Prostate gland (tissue), 2 donors: ENCODE measurements around the gene SPG11. TPM values are rescaled to one million over a fixed set of nuclear protein-coding genes. Genes with fewer than 3 reads are reported as not detected.

Experiments used
- DNase-seq: peaks from one replicate; pipeline ENCODE4 v3.0.0-alpha.2; 2019; ENCODE audit warnings: low spot score
- H3K27ac ChIP-seq, 2 donors: fragments of 200-600 bp; sonication (generic); 2 replicates each; pipeline ENCODE4 v1.5.1; 2017 to 2019
- H3K27me3 ChIP-seq: fragments of 200-600 bp; sonication (generic); replicated peaks from 2 replicates; pipeline ENCODE4 v1.5.1; 2019; ENCODE audit not compliant: insufficient read depth
- H3K36me3 ChIP-seq, 2 donors: fragments of 200-600 bp; sonication (generic); 1 replicate in 1 of 2; 2 replicates in 1 of 2; pipeline versions ENCODE4 v1.5.1 to v1.8.1; 2017 to 2019
- H3K4me1 ChIP-seq: fragments of 200-600 bp; sonication (generic); replicated peaks from 2 replicates; pipeline ENCODE4 v1.5.1; 2019
- H3K4me3 ChIP-seq, 2 donors: fragments of 200-600 bp; sonication (generic); 2 replicates each; pipeline ENCODE4 v1.5.1; 2017 to 2019
- H3K9me3 ChIP-seq: fragments of 200-600 bp; sonication (generic); 2 replicates; pipeline ENCODE4 v1.5.1; 2017
- POLR2A ChIP-seq: fragments of 450-650 bp; IDR thresholded peaks from one replicate; pipeline ENCODE4 v1.6.1; 2016; ENCODE audit warnings: antibody characterized with exemption, mild to moderate bottlenecking
- POLR2AphosphoS5 ChIP-seq: sonication (generic); formaldehyde crosslinking; IDR thresholded peaks from one replicate; pipeline ENCODE4 v1.6.1; 2017; ENCODE audit warnings: antibody characterized with exemption
- WGBS: methylation state at CpG from one replicate; pipeline ENCODE4 v1.1.5; 2018; 5-methylcytosine and 5-hydroxymethylcytosine counted together
- intact Hi-C: fragments of 100-400 bp; cut with DNase I; formaldehyde crosslinking; loops from one replicate; pipeline ENCODE4 v1.14.2; 2022
- total RNA-seq, 2 donors: library from RNA; depleted of rRNA; stranded (reverse); fragments of >200 nt; gene quantifications; one replicate each; pipeline ENCODE4 v1.1.0, GENCODE V29; 2016
- TF ChIP-seq, protein P1 (sequence below), 4 experiments: fragments of 200-600 bp in 2 of 4; fragments of 450-650 bp in 2 of 4; sonication (generic) in 2 of 4; IDR thresholded peaks; 1 replicate in 3 of 4; 2 replicates in 1 of 4; pipeline ENCODE4 v1.5.1; 2016 to 2019; ENCODE audit warnings: antibody characterized with exemption in 4 of 4, mild to moderate bottlenecking in 2 of 4, moderate library complexity in 2 of 4

Gene SPG11
- total RNA-seq, 2 donors from 2014 or later = 86.2 to 93.7 TPM

DNA sequence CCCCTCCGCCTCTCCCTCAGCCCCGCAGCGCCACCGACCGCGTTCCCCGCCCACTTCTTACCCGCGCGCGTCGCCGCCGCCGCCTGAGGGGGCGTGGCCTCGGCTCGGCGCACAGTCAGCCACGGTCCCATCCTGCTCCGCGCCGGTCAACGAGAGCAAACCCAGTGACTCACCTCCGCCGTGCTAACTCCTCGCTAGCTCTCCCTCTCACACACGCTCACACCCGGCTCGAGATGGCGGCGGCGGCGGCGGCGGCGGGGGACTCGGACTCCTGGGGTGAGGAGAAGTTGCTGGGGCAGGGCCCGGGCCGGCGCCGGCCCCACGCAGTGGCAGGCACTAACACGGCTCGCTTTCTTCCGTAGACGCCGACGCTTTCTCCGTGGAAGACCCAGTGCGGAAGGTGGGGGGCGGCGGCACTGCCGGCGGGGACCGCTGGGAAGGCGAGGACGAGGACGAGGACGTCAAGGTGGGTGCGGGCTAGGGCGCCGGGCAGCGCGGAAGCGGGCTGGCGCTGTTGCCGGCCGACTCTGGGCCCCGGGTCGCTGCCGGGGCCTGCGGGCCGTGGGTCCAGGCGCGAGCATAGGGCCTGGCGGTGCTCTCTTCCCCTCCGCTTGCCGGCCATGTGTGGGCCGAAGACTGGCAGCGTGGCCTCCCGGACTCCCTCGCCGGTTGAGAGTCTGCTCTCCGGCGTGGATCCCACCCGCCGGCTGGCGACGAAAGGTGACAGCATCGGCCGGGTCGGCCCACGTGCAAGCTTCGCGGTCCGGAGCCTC is 126.3 kb downstream of the SPG11 start, which contains the start of gene EIF3J:
Gene EIF3J (plus strand): TSS at position 186 of the 773 bp plus-strand sequence. CDS start 48 bp downstream, at position 234.
- Histone ChIP-seq H3K36me3 (no peaks in the 10 kb centered on the region), H3K4me1 (peaks cover 1% of the 10 kb centered on the region), H3K27me3 (no peaks in the 10 kb centered on the region), H3K27ac (peak within 1 kb of the TSS; percentile 94), H3K4me3 (peak within 1 kb of the TSS; percentile 75 to 95), H3K9me3 (no peaks in the 10 kb centered on the region)
- DNase-seq = peak; percentile 96
- under 1% methylated on average over 56 of the region's 97 CpGs for WGBS
- intact Hi-C loops = loop anchor here (2.0 to 5.0 kb wide), 2 partner anchors 175 to 250 kb away; partner anchors contain the start of genes B2M and PATL2
- TF ChIP-seq POLR2AphosphoS5 (peak; percentile 88), POLR2A (peak; percentile 70)
- TF ChIP-seq, protein P1, sequence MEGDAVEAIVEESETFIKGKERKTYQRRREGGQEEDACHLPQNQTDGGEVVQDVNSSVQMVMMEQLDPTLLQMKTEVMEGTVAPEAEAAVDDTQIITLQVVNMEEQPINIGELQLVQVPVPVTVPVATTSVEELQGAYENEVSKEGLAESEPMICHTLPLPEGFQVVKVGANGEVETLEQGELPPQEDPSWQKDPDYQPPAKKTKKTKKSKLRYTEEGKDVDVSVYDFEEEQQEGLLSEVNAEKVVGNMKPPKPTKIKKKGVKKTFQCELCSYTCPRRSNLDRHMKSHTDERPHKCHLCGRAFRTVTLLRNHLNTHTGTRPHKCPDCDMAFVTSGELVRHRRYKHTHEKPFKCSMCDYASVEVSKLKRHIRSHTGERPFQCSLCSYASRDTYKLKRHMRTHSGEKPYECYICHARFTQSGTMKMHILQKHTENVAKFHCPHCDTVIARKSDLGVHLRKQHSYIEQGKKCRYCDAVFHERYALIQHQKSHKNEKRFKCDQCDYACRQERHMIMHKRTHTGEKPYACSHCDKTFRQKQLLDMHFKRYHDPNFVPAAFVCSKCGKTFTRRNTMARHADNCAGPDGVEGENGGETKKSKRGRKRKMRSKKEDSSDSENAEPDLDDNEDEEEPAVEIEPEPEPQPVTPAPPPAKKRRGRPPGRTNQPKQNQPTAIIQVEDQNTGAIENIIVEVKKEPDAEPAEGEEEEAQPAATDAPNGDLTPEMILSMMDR (IDR thresholded peaks at IDR 0.05) = peak in 1 of 4 experiments; percentile 35

DNA sequence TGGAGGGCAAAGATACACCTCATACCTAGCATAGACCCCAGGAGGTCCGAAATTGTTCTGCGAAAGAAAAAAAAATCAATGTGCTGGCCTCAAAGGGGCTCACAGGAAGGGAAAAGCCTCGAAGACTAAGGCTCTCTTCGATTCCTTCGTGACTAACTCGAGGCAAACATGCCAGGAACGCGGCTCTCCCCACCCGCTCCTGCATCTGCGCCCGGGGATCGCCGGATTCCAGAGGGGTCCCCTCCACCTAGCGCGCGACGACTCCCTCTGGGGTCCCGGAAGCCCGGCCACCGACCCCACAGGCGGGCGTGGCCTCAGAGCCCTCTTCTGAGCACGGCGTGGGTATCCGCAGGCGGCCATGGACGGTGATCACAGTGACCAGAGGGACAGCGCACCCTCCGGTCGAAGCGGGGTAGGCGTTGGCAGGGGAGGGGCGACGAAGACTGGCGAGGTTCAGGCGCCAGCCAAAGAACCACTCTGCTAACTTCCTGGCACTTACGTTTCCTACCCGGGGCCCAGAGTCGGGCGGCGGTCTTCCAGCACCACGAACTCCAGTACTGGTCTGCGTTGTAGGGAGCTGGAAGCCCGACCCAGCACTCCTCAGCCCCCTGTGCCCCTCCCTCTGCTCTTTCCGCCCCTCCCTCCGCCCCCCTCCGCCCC is 127.0 kb downstream of the SPG11 start:
- Histone ChIP-seq H3K27me3 (no peaks in the 10 kb centered on the region), H3K36me3 (no peaks in the 10 kb centered on the region), H3K9me3 (no peaks in the 10 kb centered on the region), H3K4me1 (no peaks in the 10 kb centered on the region), H3K27ac (peak overlapping the region; percentile 94), H3K4me3 (peak overlapping the region; percentile 75 to 95)
- peak; percentile 86 for DNase-seq
- under 1% methylated on average over 42 of the region's 47 CpGs for WGBS
- intact Hi-C loops = loop anchor here (2.0 to 5.0 kb wide), 2 partner anchors 176 to 250 kb away; partner anchors contain the start of genes B2M and PATL2
- TF ChIP-seq POLR2AphosphoS5 = peak; percentile 57
- TF ChIP-seq, protein P1 (IDR thresholded peaks at IDR 0.05) = peak in 3 of 4 experiments; percentile 37 to 75 (median 56)
- peak; percentile 86 for TF ChIP-seq POLR2A

DNA sequence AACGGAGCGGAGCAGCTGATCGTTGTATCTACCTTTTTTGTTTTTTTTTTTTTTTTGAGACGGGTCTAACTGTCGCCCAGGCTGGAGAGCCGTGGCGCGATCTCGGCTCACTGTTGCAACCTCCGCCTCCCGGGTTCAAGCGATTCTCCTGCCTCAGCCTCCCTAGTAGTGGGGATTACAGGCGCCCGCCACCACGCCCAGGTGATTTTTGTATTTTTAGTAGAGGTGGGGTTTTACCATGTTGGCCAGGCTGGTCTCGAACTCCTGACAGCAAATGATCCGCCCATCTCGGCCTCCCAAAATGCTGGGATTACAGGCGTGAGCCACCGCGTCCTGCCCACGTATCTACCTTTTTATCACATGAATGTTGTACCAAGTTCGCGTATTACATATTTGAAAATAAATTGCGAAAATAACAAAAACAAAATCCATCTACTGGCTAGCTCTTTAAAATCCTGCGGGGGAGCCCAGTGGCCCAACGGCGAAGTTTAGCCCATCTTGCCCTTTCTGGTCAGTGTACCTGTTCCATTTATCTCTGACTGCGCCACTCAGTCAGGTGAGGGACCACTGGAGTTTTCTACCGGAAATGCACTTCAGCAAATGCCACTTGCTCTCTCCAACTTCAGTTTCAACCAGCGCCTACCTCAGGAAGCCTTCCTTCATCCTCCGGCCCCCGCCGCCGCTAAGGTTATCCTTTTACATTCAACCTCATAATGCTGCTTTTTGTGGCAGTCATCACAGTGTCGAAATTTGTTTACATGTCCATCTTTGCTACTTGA is 127.8 kb downstream of the SPG11 start:
- no peaks in the 10 kb centered on the region for H3K27me3 ChIP-seq
- intact Hi-C loops = loop anchor here (2.0 to 5.0 kb wide), 3 partner anchors 109 to 249 kb away; partner anchors contain the start of genes B2M, CTDSPL2 and PATL2

DNA sequence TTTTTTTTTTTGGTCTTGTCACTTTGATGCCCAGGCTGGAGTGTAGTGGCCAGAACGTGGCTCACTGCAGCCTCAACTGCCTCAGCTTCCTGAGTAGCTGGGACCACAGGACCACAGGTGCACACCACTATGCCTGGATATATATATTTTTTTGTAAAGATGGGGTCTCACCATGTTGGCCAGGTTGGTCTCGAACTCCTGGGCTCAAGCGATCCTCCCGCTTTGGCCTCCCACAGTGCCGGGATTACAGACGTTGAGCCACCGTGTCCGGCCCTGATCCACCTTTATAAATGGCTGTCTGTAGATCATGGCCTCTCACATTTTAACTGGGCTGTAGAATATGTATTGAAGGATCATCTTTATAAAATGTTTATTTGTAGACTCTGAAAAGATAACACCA is 128.4 kb downstream of the SPG11 start:
- TF ChIP-seq POLR2A (no peak), POLR2AphosphoS5 (no peak)
- TF ChIP-seq, protein P1 (IDR thresholded peaks at IDR 0.05) = no peak
- Histone ChIP-seq H3K4me3 (no peak overlapping the region), H3K9me3 (no peaks in the 10 kb centered on the region), H3K27me3 (no peaks in the 10 kb centered on the region), H3K27ac (no peak overlapping the region), H3K4me1 (no peaks in the 10 kb centered on the region), H3K36me3 (no peaks in the 10 kb centered on the region)
- 97% methylated on average over 8 of the region's 8 CpGs for WGBS
- intact Hi-C loops = loop anchor here (2.0 to 5.0 kb wide), 2 partner anchors 108 to 177 kb away; partner anchors contain the start of genes B2M, CTDSPL2 and PATL2
- DNase-seq = no peak

More for the DNA sequence above, 127.8 kb downstream of the SPG11 start:
- Histone ChIP-seq H3K4me3 (peak overlapping the region; percentile 75 to 95), H3K27ac (peak overlapping the region; percentile 94), H3K36me3 (no peaks in the 10 kb centered on the region), H3K9me3 (no peaks in the 10 kb centered on the region), H3K4me1 (no peaks in the 10 kb centered on the region)
- TF ChIP-seq POLR2AphosphoS5 = no peak
- TF ChIP-seq, protein P1 (IDR thresholded peaks at IDR 0.05) = no peak
- no peak for TF ChIP-seq POLR2A
- WGBS = 57% methylated on average over 36 of the region's 36 CpGs
- peak; percentile 20 for DNase-seq
